Subcutaneous abdominal adipose tissue (tissue), 5 donors: ENCODE data around the gene SIAH3.

Source experiments
- H3K27ac ChIP-seq: one replicate; pipeline ENCODE4 v1.7.0; 2013; ENCODE audit warnings: low read depth, mild to moderate bottlenecking, inconsistent platforms, low read length, moderate library complexity
- H3K27me3 ChIP-seq, 5 donors: one replicate each; pipeline ENCODE4 v1.7.0; 2013; ENCODE audit warnings: low read length in 5 of 5, inconsistent platforms in 1 of 5; ENCODE audit not compliant: control insufficient read depth in 5 of 5, insufficient read depth in 4 of 5
- H3K36me3 ChIP-seq, 5 donors: one replicate each; pipeline ENCODE4 v1.7.0; 2013; ENCODE audit warnings: low read length in 5 of 5; ENCODE audit not compliant: control insufficient read depth in 5 of 5, insufficient read depth in 5 of 5
- H3K4me1 ChIP-seq, 5 donors: one replicate each; pipeline ENCODE4 v1.7.0; 2013; ENCODE audit warnings: low read length in 5 of 5, mild to moderate bottlenecking in 3 of 5, moderate library complexity in 1 of 5; ENCODE audit not compliant: control insufficient read depth in 5 of 5, insufficient read depth in 5 of 5
- H3K4me3 ChIP-seq, 5 donors: one replicate each; pipeline ENCODE4 v1.7.0; 2013; ENCODE audit warnings: low read length in 5 of 5, low read depth in 1 of 5
- H3K9ac ChIP-seq, 5 donors: one replicate each; pipeline ENCODE4 v1.7.0; 2013; ENCODE audit warnings: low read length in 5 of 5, mild to moderate bottlenecking in 4 of 5, moderate library complexity in 3 of 5
- H3K9me3 ChIP-seq, 5 donors: one replicate each; pipeline ENCODE4 v1.7.0; 2013; ENCODE audit warnings: low read length in 5 of 5; ENCODE audit not compliant: control insufficient read depth in 5 of 5
- donor health status: healthy.
- donor health status: healthy.
- donor health status: healthy.
- donor health status: healthy.
- donor health status: healthy.

Gene SIAH3

GRCh38 chr13:45851171-45851921 lies at the start of gene SIAH3:
TSS of gene SIAH3 (minus strand) at chr13:45851753. CDS start at chr13:45851629, 124 bp downstream.
- peaks cover 15 to 50% (median 47%) of the 10 kb centered on the region in 5 donors for H3K27me3 ChIP-seq
- no peaks in the 10 kb centered on the region for H3K36me3 ChIP-seq
- H3K9ac ChIP-seq: peak within 1 kb of the TSS in 1 of 5 donors; percentile 15
- H3K27ac ChIP-seq: no peak within 1 kb of the TSS
- peaks cover 0 to 7% (median 3%) of the 10 kb centered on the region in 5 donors for H3K9me3 ChIP-seq
- peaks cover 2 to 31% (median 20%) of the 10 kb centered on the region in 5 donors for H3K4me1 ChIP-seq
- H3K4me3 ChIP-seq: peak within 1 kb of the TSS in 4 of 5 donors; percentile 30 to 48 (median 36)

- no peaks in the 10 kb centered on the region for H3K9me3 ChIP-seq
- H3K9ac ChIP-seq: no peak overlapping the region
- no peaks in the 10 kb centered on the region for H3K36me3 ChIP-seq
- H3K27ac ChIP-seq: no peak overlapping the region
- no peaks in the 10 kb centered on the region for H3K27me3 ChIP-seq
- H3K4me3 ChIP-seq: no peak overlapping the region
- no peaks in the 10 kb centered on the region for H3K4me1 ChIP-seq
Observed at GRCh38 chr13:45899406-45899805, 47.9 kb upstream of the SIAH3 start.

- Histone ChIP-seq H3K36me3 (no peaks in the 10 kb centered on the region), H3K4me3 (no peak overlapping the region), H3K27ac (no peak overlapping the region), H3K9ac (no peak overlapping the region), H3K9me3 (no peaks in the 10 kb centered on the region), H3K4me1 (no peaks in the 10 kb centered on the region), H3K27me3 (no peaks in the 10 kb centered on the region)
Observed at GRCh38 chr13:45897562-45897961, 46.0 kb upstream of the SIAH3 start.

- Histone ChIP-seq H3K9ac (no peak overlapping the region), H3K27ac (no peak overlapping the region), H3K36me3 (no peaks in the 10 kb centered on the region), H3K4me1 (no peaks in the 10 kb centered on the region), H3K4me3 (no peak overlapping the region), H3K27me3 (peaks cover 0 to 2% (median 0%) of the 10 kb centered on the region in 5 donors), H3K9me3 (no peaks in the 10 kb centered on the region)
Observed at GRCh38 chr13:45896285-45896684, 44.7 kb upstream of the SIAH3 start.

- Histone ChIP-seq H3K4me3 (no peak overlapping the region), H3K9me3 (no peaks in the 10 kb centered on the region), H3K27ac (no peak overlapping the region), H3K36me3 (no peaks in the 10 kb centered on the region), H3K9ac (no peak overlapping the region), H3K27me3 (peaks cover 0 to 2% (median 0%) of the 10 kb centered on the region in 5 donors), H3K4me1 (no peaks in the 10 kb centered on the region)
Observed at GRCh38 chr13:45895881-45896280, 44.3 kb upstream of the SIAH3 start.

GRCh38 chr13:45892513-45892912 lies 41.0 kb upstream of the SIAH3 start:
- H3K9ac ChIP-seq: no peak overlapping the region
- H3K9me3 ChIP-seq: no peaks in the 10 kb centered on the region
- H3K4me1 ChIP-seq: no peaks in the 10 kb centered on the region
- no peak overlapping the region for H3K27ac ChIP-seq
- H3K27me3 ChIP-seq: peaks cover 0 to 4% (median 0%) of the 10 kb centered on the region in 5 donors
- H3K36me3 ChIP-seq: no peaks in the 10 kb centered on the region
- no peak overlapping the region for H3K4me3 ChIP-seq

- Histone ChIP-seq H3K4me1 (no peaks in the 10 kb centered on the region), H3K9me3 (no peaks in the 10 kb centered on the region), H3K27me3 (peaks cover 0 to 4% (median 0%) of the 10 kb centered on the region in 5 donors), H3K9ac (no peak overlapping the region), H3K4me3 (no peak overlapping the region), H3K36me3 (no peaks in the 10 kb centered on the region), H3K27ac (no peak overlapping the region)
Observed at GRCh38 chr13:45889590-45890243, 38.2 kb upstream of the SIAH3 start.

GRCh38 chr13:45886466-45886865 lies 34.9 kb upstream of the SIAH3 start:
- H3K27me3 ChIP-seq: peaks cover 0 to 4% (median 0%) of the 10 kb centered on the region in 5 donors
- H3K4me1 ChIP-seq: no peaks in the 10 kb centered on the region
- no peak overlapping the region for H3K9ac ChIP-seq
- no peaks in the 10 kb centered on the region for H3K36me3 ChIP-seq
- no peaks in the 10 kb centered on the region for H3K9me3 ChIP-seq
- H3K4me3 ChIP-seq: no peak overlapping the region
- H3K27ac ChIP-seq: no peak overlapping the region

GRCh38 chr13:45885194-45885593 lies 33.6 kb upstream of the SIAH3 start:
- no peak overlapping the region for H3K27ac ChIP-seq
- H3K4me3 ChIP-seq: no peak overlapping the region
- H3K36me3 ChIP-seq: no peaks in the 10 kb centered on the region
- no peaks in the 10 kb centered on the region for H3K4me1 ChIP-seq
- H3K9ac ChIP-seq: no peak overlapping the region
- no peaks in the 10 kb centered on the region for H3K9me3 ChIP-seq
- peaks cover 0 to 4% (median 0%) of the 10 kb centered on the region in 5 donors for H3K27me3 ChIP-seq

- Histone ChIP-seq H3K36me3 (no peaks in the 10 kb centered on the region), H3K9ac (no peak overlapping the region), H3K9me3 (no peaks in the 10 kb centered on the region), H3K27ac (no peak overlapping the region), H3K4me1 (no peaks in the 10 kb centered on the region), H3K4me3 (no peak overlapping the region), H3K27me3 (peaks cover 3 to 7% (median 5%) of the 10 kb centered on the region in 5 donors)
Observed at GRCh38 chr13:45882626-45883025, 31.1 kb upstream of the SIAH3 start.
